Measurements from ENCODE around the gene TSHZ3.

DNA sequence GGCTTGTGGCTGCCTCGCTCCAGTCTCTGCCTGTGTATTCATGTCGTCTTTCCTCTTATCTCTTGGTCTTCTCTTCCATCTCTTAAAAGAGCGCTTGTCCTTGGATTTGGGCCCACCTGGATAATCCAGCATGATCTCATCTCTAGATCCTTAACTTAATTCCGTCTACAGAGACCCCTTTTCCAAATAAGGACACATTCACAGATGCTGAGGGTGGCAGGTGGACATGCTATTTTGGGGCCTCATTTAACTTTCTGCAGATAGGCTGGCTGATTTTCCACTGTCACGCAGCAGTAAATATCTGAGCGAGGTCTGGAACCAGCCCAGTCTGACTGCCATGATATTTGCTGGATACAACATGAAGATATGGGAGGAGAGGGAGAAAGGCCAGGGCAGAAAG lies 41.5 kb upstream of the TSHZ3 start:
- TF ChIP-seq EZH2 (IDR thresholded peaks at IDR 0.05; ENCODE audit: insufficient read depth, poor library complexity, severe bottlenecking) (no peak), EZH2phosphoT487 (IDR thresholded peaks at IDR 0.05; ENCODE audit: insufficient read depth, low read depth) (no peak)

Data from GM23248 (cell line).